GM19397 (cell line): Measurements from ENCODE around the gene ZNRF3.
A peak's percentile ranks its signal among the peaks of the same experiment; 100 is the strongest.
"Not testable (repeated sequence)": the region's sequence is repeated elsewhere in the genome, so short reads cannot be mapped to it uniquely, and the experiment has no call there.

Experiments
- ATAC-seq: cut with Tn5 transposase; IDR thresholded peaks from one replicate; pipeline ENCODE4 v1.9.1; 2021; ENCODE audit warnings: mild to moderate bottlenecking, moderate library complexity; ENCODE audit not compliant: unreplicated experiment

The ZNRF3 gene

DNA sequence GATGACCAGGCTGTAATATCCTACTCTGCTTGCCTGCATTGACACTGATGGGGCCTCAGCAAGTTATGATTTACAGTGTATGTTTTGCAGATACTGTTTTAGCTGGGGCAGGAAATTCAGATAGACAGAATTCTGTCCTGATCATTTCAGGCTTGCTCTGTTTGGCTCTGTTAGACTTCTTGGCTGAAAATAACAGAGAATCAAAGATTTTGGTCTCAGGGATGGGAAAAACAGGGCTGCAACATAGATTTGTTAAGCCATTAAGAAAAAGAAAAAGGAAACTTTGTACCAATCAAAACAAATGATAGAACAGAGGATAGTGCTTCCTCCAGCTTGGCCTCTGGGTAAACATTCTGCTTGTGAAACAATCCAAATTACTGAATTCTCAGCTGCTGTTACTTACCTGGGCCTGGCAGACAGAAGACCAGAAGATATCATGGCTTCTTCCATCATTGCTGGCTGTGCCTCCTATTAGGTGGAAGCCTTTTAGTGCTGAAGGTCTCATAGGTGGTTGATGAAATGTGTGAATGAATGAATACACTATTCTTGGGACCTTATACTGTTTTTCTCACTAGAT lies 22.0 kb downstream of the ZNRF3 start:
- ATAC-seq: no peak

- no peak for ATAC-seq
Observed at GRCh38 chr22:28906312-28906711, 22.9 kb downstream of the ZNRF3 start.

DNA sequence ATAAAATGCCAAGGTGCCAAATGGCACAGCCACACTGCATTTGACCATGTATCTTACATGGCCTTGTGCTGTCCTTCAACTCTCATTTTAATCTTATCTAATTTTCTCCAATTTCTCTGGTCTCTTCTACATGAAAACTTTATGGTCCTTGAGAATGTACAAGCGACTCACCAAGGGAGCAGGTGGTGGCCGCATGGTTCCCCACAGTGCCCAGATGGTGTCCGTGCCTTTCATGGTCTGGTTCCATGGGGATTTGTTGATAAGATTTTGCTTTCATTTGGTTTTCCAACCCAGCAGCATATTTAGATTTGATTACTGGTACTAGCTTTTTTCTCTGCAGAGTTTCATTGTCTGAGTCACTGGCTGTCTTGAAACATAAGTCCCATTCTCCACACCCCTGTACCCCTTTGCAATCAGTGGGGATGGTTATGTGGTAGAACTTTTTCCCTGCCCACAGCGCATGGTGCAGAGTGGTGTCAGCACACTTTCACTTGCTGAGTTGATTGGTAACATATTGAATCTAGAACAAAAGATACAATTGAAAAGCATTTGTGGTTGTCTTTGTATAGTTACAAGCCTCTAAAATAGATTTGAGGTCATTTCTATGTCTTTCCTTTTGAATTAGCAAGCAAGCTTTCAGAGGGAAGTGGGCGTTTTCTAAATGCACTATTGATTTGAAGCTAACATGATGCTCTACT lies 24.1 kb downstream of the ZNRF3 start:
- peak; percentile 67 for ATAC-seq

DNA sequence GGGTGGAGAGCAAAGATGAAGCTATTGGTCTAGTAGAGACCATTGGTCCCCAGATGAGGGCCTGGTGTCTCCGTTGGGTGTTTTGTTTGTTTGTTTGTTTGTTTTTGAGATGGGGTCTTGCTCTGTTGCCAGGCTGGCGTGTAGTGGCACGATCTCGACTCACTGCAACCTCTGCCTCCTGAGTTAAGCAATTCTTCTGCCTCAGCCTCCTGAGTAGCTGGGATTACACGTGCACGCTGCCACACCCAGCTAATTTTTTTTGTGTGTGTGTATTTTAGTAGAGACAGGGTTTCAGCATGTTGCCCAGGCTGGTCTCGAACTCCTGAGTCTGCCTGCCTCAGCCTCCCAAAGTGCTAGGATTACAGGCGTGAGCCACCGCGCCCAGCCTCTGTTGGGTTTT lies 25.4 kb downstream of the ZNRF3 start:
- ATAC-seq: not testable (repeated sequence)

GRCh38 chr22:28909375-28909774 lies 26.0 kb downstream of the ZNRF3 start:
- ATAC-seq: no peak

DNA sequence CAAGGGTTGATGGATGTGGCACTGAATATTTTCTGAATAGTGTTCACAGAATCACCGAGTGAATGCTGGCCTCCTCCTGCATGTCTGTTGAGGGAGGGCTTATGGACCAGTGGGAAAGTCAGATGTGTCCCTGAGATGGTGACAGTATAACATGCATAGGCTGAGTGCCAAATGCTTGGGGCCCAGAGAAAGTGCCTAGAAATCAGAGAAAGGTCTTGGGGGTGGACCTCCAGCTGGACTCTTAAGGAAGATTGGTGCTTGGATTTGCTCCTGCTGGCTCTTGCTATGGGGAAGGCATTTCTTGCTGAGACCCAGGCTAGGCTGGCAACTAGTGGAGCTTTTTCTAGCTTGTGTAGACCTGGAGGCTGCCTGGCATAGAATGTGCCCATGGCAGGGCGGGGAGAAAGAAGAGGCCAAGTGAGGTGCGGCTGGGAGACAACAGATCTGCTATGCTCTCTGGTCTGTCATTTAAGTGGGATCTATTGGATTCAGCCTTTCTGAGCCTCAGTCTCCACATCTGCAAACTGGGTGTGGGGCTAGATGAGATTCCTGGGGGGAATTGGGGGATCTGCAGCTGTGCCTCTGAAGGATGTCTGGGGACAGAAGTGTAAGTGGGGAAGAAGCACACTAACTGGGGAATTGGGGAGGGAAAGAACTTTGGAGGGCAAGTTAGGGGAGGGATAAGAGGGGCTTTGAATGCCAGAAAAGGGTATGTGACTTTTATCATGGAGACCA lies 27.4 kb downstream of the ZNRF3 start:
- no peak for ATAC-seq

GRCh38 chr22:28911304-28911690 lies 27.9 kb downstream of the ZNRF3 start:
- no peak for ATAC-seq

- no peak for ATAC-seq
Observed at GRCh38 chr22:28911777-28912669, 28.7 kb downstream of the ZNRF3 start.

GRCh38 chr22:28914201-28914600 lies 30.8 kb downstream of the ZNRF3 start:
- ATAC-seq: no peak

- no peak for ATAC-seq
Observed at GRCh38 chr22:28915969-28916368, 32.6 kb downstream of the ZNRF3 start.

- ATAC-seq: no peak
Observed at GRCh38 chr22:28917747-28918549, 34.6 kb downstream of the ZNRF3 start.

GRCh38 chr22:28918550-28919271 lies 35.3 kb downstream of the ZNRF3 start:
- ATAC-seq: no peak

DNA sequence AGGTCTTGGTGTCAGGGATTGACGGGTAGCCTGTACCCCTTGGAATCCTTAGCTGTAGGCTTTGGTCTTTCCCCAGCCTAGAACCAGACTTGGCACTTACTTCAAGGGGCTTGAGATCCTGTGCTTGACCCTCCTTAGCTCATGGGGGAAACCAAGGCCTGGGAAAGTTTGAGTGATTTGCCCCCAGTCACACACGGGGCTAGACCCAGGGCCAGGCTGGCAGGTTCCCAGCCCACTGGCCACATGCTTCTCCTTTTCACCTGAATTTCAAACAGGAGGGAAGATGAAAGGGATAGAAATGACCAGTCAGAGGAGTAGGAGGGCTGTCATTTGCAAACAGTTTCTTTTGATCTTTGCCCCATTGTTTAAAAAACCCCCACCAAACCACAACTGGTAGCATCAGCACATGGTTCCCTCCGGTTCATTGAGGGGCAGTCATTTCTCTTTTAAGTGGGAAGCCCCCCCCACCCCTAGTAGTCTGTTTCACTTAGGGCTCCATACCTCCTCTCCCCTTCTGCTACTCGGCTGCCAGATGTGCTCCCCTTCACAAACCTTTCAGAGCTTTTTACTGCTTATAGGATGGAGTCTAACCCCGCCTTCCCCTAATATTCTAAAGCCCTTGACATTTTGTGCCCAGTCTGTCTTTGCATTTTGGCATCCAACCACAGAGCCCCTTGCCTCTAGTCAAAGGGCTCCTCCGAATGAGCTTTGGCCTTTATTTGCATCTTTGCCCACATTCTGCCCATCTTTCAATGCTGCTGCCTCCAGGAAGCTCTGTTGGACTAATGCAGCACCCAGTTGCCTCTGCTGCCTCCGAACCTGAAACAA lies 37.6 kb downstream of the ZNRF3 start:
- ATAC-seq: no peak

DNA sequence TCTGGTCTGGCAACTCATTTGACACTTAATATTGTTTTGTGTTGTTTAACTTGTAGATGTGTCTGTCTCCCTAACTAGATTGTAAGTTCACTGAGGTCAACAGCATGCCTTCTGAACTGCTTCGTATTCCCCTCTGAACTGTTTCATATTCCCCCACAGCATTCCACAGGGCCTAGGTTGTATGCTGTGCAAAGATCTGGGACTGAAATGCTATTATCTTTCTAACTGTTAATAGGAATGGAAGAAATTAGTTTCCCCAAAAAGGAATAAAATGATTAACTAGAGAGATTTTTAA lies 38.2 kb downstream of the ZNRF3 start:
- ATAC-seq: no peak

GRCh38 chr22:28922540-28923244 lies 39.3 kb downstream of the ZNRF3 start:
- no peak for ATAC-seq

DNA sequence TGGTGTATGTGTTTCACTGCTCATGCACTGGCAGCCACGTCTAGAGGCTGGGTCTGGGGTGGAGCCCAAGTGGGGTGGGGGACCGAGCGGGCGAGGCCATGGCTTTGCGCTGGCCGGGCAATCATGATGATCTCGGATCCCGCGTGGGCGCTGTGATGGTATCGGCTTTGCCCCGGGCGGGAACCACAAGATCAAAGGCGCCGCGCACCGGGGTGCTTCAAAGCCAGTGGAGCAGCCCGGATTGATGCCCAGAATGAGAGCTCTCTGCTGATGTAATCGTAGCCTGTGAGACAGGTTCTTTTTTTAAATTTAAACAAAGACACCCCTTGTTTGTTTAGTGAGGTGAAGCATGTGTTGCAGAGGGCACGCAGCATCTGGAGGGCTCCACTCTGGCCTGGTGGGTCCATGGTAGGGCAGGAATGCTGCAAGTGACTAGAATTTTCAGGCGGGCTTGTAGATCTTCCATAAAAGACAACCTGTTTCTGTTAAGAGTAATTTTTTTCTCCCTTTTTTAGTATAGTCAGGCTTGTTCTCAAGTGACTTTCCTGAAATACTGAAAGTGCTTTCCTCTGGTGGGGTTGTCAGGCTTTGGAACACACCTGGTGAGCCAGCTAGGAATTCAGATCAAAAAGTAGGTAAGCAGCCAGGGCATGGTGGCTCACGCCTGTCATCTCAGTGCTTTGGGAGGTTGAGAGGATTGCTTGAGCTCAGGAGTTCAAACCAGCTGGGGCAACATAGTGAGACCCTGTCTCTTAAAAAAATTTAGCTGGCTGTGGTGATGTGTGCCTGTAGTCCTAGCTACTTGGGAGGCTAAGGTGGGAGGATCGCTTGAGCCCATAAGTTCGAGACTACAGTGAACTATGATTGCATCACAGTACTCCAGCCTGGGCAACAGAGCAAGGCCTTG lies 40.7 kb downstream of the ZNRF3 start:
- ATAC-seq: no peak

DNA sequence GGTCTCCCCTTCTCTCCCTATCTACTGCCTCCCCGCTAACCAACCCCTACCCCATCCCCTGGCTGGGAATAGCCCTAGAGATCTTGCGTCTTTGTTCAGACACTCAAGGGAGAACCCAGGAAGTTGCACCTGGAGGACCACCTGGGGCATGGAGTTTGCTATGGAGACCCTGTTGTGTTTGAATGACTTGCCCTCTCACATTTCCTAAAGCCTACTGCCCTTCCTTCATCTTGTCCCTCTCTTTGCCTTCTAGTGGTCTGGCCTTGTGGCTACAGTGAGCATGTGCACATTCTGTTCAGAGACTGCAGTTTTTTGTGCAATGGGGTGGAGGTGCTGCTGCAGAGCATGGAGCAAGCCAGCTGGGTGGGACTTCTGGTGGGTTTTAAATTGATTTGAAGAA lies 42.5 kb downstream of the ZNRF3 start:
- ATAC-seq: no peak
